Right atrium auricular region (tissue), 2 donors: ENCODE results near the gene SHISA4. TPM values are rescaled to one million over a fixed set of nuclear protein-coding genes. Genes with fewer than 3 reads are reported as not detected.

Experiments used
- DNase-seq: peaks from one replicate; pipeline ENCODE4 v3.0.0-alpha.2; 2019; ENCODE audit warnings: low spot score
- H3K27ac ChIP-seq, 2 donors: fragments of 200-600 bp; sonication (generic); 1 replicate in 1 of 2; 2 replicates in 1 of 2; pipeline ENCODE4 v1.5.1; 2016 to 2019
- H3K27me3 ChIP-seq, 2 donors: fragments of 200-600 bp; sonication (generic); one replicate each; pipeline versions ENCODE4 v1.5.1 to v1.6.0; 2017 to 2019
- H3K36me3 ChIP-seq: fragments of 200-600 bp; sonication (generic); one replicate; pipeline ENCODE4 v1.5.1; 2016
- H3K4me1 ChIP-seq, 2 donors: fragments of 200-600 bp; sonication (generic); one replicate each; pipeline versions ENCODE4 v1.5.1 to v1.6.0; 2017 to 2019
- H3K4me3 ChIP-seq, 2 donors: fragments of 200-600 bp; sonication (generic); 1 replicate in 1 of 2; 2 replicates in 1 of 2; pipeline ENCODE4 v1.5.1; 2017 to 2019; ENCODE audit warnings: mild to moderate bottlenecking in 1 of 2, moderate library complexity in 1 of 2
- H3K9me3 ChIP-seq, 2 donors: fragments of 200-600 bp; sonication (generic); one replicate each; pipeline ENCODE4 v1.5.1; 2019
- total RNA-seq, 2 donors: library from RNA; depleted of rRNA; stranded (reverse); fragments of >200 nt; gene quantifications; one replicate each; pipeline ENCODE4 v1.1.0, GENCODE V29; 2016
- TF ChIP-seq, protein P1 (sequence below), 2 donors: fragments of 200-600 bp; sonication (generic); IDR thresholded peaks; one replicate each; pipeline ENCODE4 v1.5.1; 2019; ENCODE audit warnings: antibody characterized with exemption in 2 of 2

The SHISA4 gene
- total RNA-seq, 2 donors from 2014 or later, result 74.2 to 176 TPM

DNA sequence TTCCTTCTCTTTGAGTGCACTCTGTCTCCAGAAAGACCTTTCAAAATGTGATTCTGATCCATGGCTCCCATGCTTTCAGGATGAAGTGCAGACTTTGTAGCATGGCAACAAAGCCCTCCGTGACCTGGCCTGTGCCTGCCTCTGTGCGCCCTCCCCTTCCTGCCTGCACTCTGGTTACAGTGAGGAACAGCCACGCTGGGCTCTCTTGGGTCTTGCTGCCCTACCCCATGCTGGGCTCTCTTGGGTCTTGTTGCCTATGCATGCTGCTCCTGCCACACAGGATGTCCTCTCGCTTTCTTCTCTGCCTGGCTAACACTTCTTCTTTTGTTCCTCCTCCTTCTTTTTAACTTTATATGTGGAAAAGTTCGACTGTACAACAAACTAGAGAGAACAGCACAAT lies 29.6 kb downstream of the SHISA4 start:
- no peaks in the 10 kb centered on the region for H3K36me3 ChIP-seq
- DNase-seq, result no peak
- TF ChIP-seq, protein P1, sequence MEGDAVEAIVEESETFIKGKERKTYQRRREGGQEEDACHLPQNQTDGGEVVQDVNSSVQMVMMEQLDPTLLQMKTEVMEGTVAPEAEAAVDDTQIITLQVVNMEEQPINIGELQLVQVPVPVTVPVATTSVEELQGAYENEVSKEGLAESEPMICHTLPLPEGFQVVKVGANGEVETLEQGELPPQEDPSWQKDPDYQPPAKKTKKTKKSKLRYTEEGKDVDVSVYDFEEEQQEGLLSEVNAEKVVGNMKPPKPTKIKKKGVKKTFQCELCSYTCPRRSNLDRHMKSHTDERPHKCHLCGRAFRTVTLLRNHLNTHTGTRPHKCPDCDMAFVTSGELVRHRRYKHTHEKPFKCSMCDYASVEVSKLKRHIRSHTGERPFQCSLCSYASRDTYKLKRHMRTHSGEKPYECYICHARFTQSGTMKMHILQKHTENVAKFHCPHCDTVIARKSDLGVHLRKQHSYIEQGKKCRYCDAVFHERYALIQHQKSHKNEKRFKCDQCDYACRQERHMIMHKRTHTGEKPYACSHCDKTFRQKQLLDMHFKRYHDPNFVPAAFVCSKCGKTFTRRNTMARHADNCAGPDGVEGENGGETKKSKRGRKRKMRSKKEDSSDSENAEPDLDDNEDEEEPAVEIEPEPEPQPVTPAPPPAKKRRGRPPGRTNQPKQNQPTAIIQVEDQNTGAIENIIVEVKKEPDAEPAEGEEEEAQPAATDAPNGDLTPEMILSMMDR (IDR thresholded peaks at IDR 0.05), result no peak
- H3K4me3 ChIP-seq, result no peak overlapping the region
- peaks cover 0 to 46% of the 10 kb centered on the region in 2 donors for H3K4me1 ChIP-seq
- H3K9me3 ChIP-seq, result no peaks in the 10 kb centered on the region
- peak overlapping the region; percentile 77 to 79 for H3K27ac ChIP-seq
- H3K27me3 ChIP-seq, result no peaks in the 10 kb centered on the region

DNA sequence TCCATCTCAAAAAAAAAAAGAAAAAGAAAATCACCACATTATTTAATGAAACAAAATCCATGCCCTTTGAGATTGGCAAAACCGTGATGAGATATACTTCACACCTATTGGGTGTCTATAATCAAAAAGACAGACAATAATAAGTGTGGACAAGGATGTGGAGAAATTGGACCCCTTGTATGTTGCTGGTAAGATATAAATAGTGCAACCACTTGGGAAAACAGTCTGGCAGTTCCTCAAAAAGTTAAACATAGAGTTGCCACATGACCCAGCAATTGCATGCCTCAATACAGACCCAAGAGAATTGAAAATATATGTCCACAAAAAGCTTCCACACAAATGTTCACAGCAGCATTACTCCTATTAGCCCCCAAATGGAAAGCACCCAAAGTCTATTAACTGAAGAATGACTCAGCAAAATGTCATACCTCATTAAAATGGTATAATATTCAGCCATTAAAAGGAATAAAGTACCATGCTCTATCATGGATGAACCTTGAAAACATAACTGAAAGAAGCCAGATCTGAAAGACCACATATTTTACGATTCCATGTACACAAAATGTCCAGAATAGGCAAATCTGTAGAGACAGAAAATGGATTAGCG lies 33.4 kb downstream of the SHISA4 start:
- Histone ChIP-seq H3K4me3 (no peak overlapping the region), H3K27ac (no peak overlapping the region), H3K27me3 (no peaks in the 10 kb centered on the region), H3K9me3 (no peaks in the 10 kb centered on the region), H3K4me1 (peaks cover 0 to 31% of the 10 kb centered on the region in 2 donors), H3K36me3 (no peaks in the 10 kb centered on the region)
- no peak for DNase-seq
- TF ChIP-seq, protein P1 (IDR thresholded peaks at IDR 0.05), result no peak

DNA sequence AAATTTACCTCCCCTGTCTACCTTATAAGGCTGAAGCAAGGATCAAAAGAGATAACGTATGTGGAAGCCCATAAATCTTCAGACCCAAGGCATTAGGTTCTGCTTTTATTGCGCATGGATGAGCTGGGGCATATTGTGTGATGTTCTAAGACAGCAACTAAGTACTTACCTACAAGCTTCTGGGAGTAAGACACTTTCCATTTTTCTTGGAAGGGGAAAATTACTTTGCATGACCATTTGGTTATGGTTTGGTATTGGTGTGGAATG lies 36.5 kb downstream of the SHISA4 start:
- TF ChIP-seq, protein P1 (IDR thresholded peaks at IDR 0.05), result no peak
- no peak for DNase-seq
- no peak overlapping the region for H3K27ac ChIP-seq
- H3K9me3 ChIP-seq, result no peaks in the 10 kb centered on the region
- H3K4me3 ChIP-seq, result no peak overlapping the region
- H3K4me1 ChIP-seq, result peaks cover 0 to 1% of the 10 kb centered on the region in 2 donors
- H3K27me3 ChIP-seq, result no peaks in the 10 kb centered on the region
- H3K36me3 ChIP-seq, result no peaks in the 10 kb centered on the region

DNA sequence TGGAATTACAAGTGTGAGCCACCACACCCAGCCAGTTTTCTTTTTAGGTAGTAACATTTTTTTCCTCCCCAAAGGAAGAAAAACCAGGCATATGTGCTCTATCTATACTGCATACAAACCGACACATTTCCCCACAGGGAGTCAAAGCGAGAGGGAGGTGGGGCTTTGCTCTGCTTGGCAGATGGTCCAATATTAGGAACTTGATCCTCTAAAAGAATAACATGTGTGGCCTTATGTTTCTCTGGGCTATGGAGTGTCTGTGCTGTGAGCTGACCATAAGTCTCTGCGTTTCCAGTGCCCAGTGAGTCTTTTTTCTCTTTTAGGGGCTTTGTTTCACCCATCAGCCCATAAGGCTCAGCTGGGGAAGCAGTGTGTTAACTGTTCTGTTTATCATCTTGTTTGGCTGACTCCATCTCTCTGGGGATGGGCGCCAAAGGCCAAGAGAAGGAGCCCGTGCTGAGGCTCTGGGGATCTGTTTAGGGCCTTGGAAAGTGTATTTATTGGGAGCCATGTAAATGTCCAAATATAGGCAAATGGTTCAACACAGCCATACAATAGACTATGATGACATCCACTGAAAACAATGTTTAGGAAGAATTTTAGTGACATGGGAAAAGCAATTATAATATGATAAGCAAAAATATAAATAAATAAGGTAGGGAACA lies 37.4 kb downstream of the SHISA4 start:
- DNase-seq, result no peak
- Histone ChIP-seq H3K4me1 (no peaks in the 10 kb centered on the region), H3K36me3 (peaks cover 9% of the 10 kb centered on the region), H3K27ac (peak overlapping the region in 1 of 2 donors; percentile 11), H3K4me3 (no peak overlapping the region), H3K9me3 (no peaks in the 10 kb centered on the region), H3K27me3 (no peaks in the 10 kb centered on the region)
- TF ChIP-seq, protein P1 (IDR thresholded peaks at IDR 0.05), result no peak

DNA sequence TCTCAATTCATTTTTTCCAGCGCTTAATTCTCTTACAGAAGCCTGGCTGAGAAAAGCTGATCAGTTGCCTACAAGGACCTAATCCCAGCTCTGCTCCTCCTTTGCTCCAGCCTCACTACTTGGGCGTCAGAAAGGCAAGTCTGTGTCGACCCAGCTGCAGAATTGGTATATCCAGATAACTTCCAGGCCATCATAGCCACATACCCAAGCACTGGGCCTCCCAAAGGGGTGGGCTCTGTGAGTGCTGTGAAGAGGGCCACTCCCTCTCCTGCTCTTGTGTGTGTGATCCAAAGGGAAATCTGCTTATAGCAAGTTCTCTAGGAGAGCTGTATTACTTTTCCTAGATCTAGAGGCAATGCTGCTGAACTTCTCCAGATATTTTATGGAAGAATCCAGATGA lies 39.6 kb downstream of the SHISA4 start:
- no peak overlapping the region for H3K4me3 ChIP-seq
- H3K27me3 ChIP-seq, result no peaks in the 10 kb centered on the region
- TF ChIP-seq, protein P1 (IDR thresholded peaks at IDR 0.05), result no peak
- H3K36me3 ChIP-seq, result peaks cover 9% of the 10 kb centered on the region
- no peak overlapping the region for H3K27ac ChIP-seq
- DNase-seq, result no peak
- no peaks in the 10 kb centered on the region for H3K9me3 ChIP-seq
- H3K4me1 ChIP-seq, result no peaks in the 10 kb centered on the region

DNA sequence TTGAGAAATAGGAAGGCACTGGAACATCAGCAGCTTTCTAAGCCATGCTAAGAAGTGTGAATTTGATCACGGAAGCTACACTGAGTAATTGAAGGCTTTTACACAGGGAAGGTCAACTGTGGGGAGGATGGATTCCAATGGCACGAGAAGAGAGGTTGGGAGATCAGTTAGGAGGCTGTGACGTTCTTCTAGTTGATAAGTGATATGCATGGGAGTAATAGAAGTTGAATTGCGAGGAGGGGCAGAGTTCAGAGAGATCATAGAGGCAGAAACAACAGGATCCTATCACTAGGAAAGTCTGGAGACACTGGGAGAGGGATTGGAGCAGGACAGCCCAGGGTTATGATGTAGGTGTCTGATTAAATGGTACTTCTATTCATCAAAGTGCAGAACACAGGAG lies 41.4 kb downstream of the SHISA4 start:
- no peaks in the 10 kb centered on the region for H3K4me1 ChIP-seq
- no peak overlapping the region for H3K27ac ChIP-seq
- no peak overlapping the region for H3K4me3 ChIP-seq
- TF ChIP-seq, protein P1 (IDR thresholded peaks at IDR 0.05), result no peak
- peaks cover 9% of the 10 kb centered on the region for H3K36me3 ChIP-seq
- no peak for DNase-seq
- no peaks in the 10 kb centered on the region for H3K27me3 ChIP-seq
- H3K9me3 ChIP-seq, result no peaks in the 10 kb centered on the region
